T1000 (cell line): ENCODE results near the gene SLC9A7.

Source experiments
- DNase-seq: peaks from one replicate; lab custom pipeline; 2025; ENCODE audit warnings: mixed read lengths; lab: John Stamatoyannopoulos, UW

SLC9A7 gene

DNA sequence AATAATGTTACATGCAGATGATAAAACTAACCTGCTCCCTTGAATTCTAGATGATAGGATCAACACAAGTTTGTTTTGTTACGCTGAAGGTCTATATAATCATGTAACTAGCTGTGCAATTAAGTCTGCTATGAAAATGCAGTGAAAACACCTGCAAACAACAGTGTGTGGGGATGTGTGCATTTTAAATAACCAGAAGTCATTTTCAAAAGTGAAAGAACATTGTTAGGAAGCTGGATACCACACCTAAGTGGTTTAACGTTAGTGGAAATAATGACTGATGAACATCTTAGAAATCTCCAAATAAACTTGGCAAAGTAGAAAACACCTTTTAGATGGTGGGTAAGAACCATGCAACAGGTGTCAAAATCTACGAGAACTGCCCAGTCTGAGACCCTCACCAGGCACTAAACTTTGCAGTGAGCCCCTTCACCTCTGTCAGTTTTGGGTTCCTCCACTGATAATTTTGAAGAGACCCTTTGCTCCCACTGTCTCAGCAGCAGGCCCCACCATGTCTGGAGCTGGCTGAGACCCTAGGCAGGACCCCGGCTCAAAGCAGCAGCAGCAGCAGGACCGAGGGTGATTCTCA, 148.8 kb downstream of the SLC9A7 start:
- no peak for DNase-seq

DNA sequence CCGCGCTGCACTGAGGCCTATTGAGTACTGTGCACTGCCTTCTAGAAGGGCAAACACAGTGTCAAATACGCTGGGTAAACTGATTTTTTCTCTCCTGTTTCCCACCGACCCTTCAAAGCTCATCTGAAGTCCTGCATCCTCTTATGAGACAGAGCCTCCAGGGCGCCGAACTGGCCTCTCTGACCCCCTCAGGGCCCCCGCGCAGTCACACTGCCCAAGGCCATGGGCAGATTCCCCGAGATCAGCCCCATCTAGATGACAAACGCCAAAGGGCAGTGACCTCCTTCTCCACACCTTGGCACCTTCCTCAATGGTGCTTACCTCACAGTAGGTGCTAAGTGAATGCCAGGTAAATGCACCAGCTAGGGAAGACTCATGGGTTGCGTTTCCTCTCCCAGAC, 151.0 kb downstream of the SLC9A7 start:
- DNase-seq, result no peak

DNA sequence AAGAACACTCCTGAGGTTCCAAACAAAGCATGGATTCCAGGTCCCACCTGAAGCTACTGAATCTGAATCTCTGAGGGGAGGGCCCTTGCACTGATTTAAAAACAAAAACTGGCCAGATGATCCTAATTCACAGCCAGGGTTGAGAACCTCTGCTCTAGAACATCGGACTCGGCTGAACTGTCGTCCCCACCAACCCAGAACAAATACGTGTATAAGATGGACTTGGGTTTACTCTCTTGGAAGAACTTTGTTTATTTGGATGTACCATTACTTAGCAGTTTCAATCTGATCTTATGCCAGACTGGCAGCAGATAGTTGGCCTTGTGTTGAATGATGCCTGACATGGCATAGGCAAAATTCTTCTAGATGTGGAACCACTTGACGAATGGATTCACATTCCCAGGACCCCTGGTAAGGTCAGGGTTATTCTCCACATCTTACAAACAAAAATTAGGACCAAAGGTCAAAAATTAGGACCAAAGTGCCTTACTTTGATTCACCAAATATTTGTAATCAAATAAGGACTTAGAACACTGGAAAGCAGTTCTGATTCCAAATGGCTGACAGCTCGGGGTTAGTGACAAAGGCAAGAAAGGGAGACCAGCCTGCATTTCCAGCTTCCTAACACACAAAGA, 156.3 kb downstream of the SLC9A7 start:
- DNase-seq, result no peak

DNA sequence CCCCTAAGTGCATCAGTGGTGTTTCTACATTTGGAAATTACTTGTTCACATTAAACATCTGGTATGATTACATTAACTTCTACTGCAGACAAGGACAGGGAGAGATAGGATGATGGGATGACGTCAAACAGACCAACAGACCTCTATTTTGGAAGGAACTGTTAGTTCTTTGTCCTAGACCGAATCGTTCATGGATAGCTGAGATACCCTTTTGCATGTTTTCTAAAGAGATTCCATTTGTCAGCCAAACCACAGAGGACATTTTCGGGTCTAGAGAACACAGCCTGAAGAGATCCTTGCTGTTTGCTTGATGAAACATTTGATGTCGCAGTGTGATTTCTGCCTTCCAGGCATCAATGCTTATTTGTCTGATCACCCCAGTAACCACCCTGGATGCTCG, 157.6 kb downstream of the SLC9A7 start:
- DNase-seq, result no peak

DNA sequence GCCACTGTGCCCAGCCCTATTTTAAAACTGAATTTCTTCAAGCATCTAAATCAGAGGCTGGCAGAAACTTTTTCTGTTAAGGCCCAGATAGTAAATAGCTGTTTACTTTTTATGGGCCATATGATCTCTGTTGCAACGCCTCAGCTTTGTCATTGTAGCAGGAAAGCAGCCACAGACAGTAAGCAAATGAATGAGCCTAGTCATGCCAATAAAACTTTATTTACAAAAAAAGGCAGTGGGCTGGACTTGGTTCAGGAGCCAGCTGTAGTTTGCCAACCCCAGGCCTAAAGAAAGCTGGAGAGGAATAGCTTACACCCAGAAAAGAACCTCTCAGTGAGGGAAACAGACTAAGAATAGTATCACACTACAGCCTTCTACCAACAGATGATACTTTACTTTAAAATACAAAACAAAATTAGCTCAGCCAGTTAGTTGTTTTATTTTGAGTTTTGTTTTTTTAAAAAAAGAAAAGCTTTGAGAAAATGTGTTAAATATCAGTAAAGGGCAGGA, 159.8 kb downstream of the SLC9A7 start:
- DNase-seq, result no peak

DNA sequence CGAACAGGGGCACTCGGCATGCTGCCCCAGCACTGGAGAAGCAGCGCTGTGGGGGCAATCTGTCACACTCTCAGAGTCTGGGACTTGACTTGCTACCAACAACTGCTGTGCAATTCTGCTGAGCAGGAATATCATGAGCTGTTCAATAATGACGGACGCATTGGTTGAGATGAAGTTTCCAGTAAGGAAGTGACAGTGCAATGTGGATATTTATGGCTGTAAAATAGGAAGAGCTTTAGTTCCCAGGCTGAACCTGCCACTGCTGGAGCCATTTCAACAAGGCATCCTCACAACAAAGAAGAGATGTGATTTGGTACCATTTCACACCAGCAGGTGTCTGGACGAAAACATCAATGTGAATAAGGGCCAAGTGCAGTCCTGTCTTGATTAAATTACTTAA, 161.1 kb downstream of the SLC9A7 start:
- no peak for DNase-seq

DNA sequence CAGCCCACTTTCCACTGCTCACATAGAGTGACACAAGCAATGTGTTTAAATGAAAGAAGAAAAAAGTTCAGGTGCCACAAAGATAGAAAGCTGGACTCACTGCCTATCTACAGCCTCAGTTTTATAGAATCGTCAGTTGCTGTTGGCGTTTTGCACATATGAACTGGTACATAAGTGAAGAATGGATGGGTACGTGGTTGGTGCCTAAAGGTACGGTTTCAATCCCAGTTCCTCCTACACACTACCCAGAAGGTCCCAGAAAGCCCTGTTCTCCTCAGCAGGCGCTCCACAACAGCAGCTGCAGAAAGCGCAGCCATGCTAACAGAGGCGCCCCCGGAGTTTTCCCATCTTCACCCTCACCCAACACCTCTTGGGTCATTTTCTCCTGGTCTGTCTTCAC, 161.7 kb downstream of the SLC9A7 start:
- DNase-seq, result no peak

DNA sequence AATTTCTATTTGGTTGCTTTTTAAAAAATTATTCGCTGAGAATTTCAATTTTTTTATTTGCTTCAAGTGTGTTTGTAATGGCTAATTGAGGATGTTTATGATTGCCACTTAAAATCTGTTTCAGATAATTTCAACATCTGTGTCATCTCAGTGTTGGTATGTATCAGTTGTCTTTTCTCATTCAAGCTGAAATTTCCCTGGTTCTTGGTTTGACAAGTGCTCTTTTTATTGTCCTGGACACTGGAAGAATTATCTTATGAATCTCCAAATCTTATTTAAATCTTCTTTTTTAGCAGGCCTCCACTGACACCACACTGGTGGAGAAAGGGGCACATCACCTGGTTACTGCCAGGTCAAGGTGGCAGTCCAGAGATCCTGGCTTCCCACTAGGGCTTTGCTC, 163.8 kb downstream of the SLC9A7 start:
- no peak for DNase-seq

DNA sequence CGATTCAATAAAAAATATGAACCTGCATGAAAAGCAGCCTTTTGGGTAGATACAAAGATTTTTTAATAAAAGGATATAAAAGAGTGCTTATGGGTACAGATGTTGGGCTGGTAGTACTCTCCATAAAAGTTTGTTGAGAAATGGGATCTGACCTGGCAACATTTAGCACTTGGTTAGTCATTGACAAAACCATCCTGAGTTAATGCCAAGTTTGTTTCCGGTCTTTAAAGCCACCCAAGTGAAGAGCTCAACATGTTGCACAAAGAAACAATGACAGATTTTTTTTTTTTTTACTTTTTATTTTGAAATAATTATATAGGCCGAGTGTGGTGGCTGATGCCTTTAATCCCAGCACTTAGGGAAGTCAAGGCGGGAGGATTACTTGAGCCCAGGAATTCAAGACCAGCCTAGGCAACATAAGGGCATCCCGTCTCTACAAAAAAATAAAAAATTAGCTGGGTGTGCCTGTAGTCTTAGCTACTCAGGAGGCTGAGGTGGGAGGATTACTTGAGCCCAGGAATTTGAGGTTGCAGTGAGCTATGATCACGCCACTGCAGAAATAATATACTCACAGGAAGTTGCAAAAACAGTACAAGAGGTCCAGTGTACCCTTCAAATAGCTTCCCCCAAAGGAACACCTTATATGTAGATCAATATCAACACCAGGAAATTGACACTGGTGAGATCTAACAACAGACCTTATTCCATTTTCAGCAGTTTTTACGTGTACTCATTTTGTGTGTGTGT, 168.8 kb downstream of the SLC9A7 start:
- no peak for DNase-seq

DNA sequence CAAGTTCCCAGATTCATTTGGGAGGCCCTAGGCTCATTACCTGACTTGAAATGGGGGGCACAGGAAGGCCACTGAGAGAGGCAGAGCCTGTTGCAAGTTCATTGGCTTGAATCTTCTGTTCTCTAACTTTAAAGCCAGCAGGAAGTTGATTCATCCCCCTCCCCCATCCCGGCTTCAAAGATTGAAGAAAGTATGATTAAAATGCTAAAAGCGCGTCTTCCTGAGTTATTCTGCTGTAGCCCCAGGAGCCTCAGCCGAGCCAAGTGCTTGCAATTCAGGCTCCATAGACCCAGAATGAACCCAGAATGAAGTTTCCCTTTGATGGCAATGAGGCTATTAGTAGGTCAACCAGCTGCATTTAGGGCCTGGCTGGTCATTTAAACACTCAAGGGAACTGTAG, 170.7 kb downstream of the SLC9A7 start:
- DNase-seq, result no peak

DNA sequence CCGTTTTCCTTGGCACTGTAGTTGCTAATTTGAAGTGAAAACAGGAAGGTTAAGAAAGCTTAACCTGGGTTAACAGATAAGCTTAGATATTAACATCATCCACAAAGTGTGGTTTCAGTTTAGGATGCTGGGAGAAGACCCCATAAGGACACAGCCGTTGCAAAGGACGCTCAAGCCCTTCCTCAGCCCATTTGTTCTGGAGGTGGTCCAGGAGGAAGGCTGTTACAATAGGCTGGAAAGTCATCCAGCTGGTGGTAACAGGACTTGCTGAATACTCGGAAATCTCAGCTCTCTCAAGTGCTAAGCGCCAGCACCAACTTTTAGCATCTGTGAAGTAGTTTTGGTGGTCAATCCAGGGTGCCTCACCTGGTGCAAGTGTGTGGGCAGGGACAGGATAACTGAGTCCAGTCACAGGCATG, 171.2 kb downstream of the SLC9A7 start:
- DNase-seq, result no peak

DNA sequence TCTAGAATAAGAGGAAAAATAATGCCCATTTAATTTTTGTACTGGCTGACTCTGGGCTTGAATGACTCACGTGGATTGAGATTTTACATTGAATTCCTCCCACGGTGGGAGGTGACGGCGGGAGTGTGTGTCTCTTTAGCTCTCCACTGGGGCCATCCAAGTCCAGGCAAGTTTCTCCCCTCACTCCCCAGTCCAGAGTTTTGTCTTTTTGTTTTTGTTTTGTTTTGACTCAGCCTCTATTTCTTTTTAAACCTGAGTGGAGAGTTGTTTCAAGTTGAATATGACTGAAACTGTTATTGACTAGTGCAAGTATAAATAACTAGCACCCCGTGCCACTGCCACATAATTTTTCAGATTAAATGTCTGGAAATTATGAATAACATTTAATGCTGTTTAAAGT, 171.8 kb downstream of the SLC9A7 start:
- no peak for DNase-seq

DNA sequence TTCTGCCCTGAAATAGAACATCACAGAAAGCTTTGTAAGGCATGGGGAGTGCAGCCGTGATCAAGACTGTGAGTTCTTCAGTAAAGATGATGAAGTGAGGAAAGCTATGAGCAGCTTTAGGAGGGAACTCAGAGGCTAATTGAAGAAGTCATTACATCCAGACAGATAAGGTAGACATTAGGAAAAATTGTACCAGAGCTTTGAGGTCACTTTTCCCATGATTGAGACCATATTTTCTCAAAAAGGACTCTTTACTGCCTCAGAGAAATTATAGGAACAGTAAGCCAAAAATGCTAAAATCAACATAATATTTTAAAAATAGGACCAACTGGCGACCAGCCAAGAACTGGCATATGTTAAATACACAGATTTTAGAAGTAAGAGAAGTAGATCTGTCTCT, 174.2 kb downstream of the SLC9A7 start:
- DNase-seq, result no peak

DNA sequence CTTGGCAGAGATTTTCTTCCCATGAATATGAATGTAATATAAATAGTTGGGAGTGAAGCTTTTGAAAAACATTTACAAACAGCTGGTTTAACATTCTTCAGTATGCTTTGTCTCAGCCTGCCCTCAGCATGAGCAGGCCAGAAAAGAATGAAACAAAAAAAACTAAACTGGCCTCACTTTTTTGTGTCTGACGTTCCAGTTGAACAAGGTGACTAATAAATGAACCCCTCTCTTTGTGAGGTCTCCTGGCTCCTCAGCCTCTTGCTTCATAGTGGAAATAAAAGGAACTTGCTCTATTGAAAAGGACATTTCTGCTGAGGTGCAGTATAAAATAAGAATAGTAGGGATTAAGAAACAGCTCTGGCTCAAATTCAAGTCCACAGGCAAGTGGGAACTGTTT, 176.0 kb downstream of the SLC9A7 start:
- no peak for DNase-seq

DNA sequence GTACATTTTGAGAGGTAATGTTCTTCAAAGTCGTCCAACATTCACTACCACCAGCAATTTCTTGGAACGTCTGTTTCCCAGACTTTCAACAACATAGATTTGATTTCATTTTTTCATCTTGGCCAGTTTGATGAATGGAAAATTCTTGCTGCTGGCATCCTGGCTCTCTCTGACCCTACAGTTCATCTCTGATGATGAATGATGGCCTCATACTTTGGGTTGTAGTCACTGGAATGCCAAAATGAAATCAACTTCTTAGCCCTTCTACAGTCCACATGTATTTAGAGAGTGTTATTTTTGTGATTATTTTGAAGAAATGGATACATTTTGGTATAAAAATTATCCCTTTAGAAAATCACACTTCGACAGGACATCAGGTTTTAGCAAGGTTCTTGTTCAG, 176.6 kb downstream of the SLC9A7 start:
- no peak for DNase-seq

DNA sequence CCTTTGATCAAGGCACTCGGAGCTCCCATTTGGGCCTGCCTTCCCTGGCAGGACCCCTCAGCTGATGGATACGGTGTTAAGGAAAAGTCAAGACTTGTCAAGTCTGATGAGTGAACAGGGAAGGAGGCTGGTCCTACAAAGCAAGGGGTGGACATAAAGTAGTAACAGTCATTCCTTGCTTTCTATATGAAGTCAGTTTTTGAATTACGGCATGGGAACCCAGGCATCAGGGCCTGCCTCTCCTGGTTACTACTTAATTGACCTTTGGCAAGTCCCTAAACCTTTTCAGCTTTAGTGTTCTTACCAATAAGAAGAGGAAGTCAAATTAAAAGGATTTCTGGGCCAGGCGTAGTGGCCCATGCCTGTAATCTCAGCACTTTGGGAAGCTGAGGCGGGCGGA, 178.3 kb downstream of the SLC9A7 start:
- no peak for DNase-seq

DNA sequence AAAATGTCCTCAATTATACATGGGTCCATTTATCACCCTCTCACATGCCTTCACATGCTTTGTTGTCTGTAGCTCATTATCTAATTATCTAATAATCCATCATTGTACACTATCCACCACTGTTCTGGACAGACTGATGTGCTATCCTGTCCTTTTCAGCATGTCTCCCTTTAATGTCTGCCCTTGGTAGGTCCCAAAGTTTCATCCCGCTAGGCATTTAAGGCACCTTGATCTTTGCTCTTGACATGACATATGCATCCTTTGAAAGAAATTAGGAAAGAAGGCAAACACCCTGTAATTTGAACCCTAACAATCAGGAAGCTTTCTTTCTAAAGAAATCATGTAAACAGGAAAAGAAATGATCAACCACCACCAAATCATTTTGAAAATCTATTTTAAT, 179.7 kb downstream of the SLC9A7 start:
- DNase-seq, result no peak

DNA sequence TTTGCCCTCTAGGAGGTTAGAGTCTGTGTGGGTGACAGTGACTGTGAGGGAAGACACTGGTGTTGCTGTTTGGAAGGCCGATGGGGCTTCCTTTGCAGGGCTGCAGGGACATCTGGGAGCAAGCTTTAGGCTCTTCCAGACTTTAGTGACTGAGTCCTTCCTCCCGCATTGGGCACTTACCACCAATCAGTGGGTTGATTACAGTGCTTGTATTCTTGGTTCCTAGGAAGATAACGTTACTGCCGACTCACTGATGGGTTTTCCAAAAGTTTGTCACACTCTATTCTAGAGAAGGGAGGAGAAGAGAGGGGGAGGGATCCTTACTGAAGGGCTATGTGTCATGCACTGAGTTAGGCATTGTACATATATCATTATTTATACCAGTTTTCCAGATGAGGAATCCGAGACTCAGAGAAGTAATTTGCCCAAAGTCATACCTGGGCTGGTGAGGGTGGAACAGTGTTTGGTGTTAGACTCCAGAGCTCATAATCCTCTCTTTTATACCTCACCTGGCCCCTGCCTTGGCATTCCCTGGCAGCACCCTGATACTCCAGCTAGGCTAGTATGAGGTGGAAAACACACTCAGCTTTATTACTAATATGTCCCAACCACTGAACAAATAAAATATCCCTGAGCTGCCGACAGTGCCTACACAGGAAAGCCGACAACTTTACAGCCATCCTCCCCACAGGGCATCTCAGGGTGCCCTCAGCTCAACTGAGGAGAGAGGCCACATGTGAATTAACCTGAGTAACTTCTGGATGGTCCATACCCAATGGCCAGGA, 181.5 kb downstream of the SLC9A7 start:
- DNase-seq, result no peak

DNA sequence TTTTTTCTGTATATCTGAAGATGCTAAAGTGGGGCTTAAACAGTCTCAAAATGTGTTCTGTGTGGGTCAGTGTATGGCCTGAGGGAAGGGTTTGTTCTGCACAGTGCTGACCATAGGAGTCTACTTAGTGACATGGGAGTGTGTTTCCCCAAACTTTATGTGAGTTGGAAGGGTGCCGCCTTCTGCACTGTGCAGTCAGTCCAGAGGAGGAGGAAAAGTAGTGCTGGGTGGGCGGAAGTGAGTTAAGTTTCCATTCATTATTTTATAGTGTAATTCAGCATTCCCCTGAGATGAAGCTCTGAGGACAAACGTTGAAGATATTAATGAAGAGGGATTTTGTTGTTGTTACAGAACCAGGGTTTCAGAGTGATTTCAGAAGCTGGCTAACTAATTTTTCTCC, 182.5 kb downstream of the SLC9A7 start:
- no peak for DNase-seq

DNA sequence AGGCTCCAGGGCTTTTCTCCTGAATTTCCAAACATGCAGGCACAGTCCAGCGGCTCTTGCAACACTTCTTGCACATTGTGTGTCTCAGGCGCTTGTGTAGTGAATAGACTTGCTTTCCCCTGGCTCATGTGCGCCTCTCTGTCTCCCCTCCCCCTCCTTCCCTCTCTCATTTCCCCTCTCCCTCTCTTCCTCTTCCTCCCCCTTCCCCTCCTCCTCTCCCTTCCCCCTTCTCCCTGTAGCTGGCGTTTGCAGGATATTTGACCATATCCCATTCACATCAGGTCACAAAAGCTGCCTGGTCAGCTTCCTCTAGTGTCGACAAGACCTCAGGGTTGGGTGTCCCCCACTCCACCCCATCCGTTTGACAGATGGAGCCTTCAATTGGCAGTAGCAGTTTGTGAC, 182.9 kb downstream of the SLC9A7 start:
- no peak for DNase-seq

DNA sequence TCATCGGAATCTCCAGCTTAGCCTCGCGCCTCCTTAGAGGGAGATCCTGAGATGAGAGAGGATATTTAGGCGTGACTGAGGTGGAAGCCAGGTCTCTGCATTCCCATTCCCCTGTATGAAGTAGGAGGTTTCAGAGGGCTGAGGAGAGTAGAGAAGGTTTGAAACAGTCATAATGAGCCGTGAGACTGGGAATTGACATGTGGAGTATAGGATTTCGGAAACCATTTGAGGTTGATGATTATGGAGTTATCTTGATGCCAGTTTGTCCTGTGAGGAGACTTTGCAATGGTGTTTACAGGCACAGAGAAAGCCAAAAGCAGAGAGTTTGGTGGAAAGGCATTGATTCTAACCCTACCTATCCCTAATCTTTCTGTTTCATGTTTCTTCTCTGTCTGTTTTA, 183.3 kb downstream of the SLC9A7 start:
- no peak for DNase-seq

DNA sequence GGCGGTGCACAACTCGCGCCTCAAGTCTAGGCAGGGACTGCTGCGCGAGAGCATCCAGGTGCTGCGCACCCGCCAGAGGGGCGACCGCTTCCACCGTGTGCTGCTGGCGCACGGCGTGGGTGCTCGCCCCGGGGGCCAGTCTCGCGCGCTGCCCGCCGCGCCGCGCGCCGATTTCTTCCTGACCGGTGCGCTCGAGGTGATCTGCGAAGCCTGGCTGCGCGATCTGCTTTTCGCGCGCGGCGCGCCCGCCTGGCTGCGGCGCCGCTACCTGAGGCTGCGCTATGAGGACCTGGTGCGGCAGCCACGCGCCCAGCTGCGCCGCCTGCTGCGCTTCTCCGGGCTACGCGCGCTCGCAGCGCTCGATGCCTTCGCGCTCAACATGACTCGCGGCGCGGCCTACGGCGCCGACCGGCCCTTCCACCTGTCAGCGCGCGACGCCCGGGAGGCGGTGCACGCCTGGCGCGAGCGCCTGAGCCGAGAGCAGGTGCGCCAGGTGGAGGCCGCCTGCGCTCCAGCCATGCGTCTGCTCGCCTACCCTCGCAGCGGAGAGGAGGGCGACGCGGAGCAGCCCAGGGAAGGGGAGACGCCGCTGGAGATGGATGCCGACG, 184.0 kb downstream of the SLC9A7 start:
- DNase-seq, result no peak
